Caco-2 (cell line): ENCODE results near the gene PDYN. TPM values are rescaled to one million over a fixed set of nuclear protein-coding genes. Genes with fewer than 3 reads are reported as not detected.

ENCODE experiments used
- BruUV-seq: library from RNA; stranded (reverse); fragments of 400-500 nt; replicated peaks from 2 replicates; lab custom pipeline; 2021; lab: Mats Ljungman, UMichigan
- CTCF ChIA-PET: fragments of 300-600 bp; sonication (Branson Sonifier 250); formaldehyde crosslinking; loops from one replicate; lab custom pipeline; 2022; ENCODE audit warnings: antibody characterized with exemption; lab: Charles Lee
- POLR2A ChIA-PET: fragments of 300-600 bp; sonication (Branson Sonifier 250); formaldehyde crosslinking; loops from one replicate; lab custom pipeline; 2022; ENCODE audit warnings: antibody characterized with exemption; lab: Charles Lee
- DNase-seq, 2 experiments: peaks; one replicate each; pipeline versions ENCODE4 v3.0.0 to v3.0.0-alpha.2; 2020 to 2022
- H3K27me3 ChIP-seq: replicated peaks from 2 replicates; pipeline ENCODE4 v1.6.0; 2011; ENCODE audit warnings: low read length; ENCODE audit not compliant: control insufficient read depth, insufficient read depth
- H3K36me3 ChIP-seq: 2 replicates; pipeline ENCODE4 v1.5.1; 2011; ENCODE audit warnings: low read length; ENCODE audit not compliant: control insufficient read depth, insufficient read depth
- H3K4me1 ChIP-seq: fragments of 250-450 bp; sonication (Bioruptor Pico); 2 replicates; pipeline ENCODE4 v1.5.1; 2020; ENCODE audit warnings: mild to moderate bottlenecking
- H3K4me3 ChIP-seq: 2 replicates; pipeline ENCODE4 v1.5.1; 2011; ENCODE audit warnings: low read depth, mild to moderate bottlenecking, control low read depth, low read length
- H3K9me3 ChIP-seq: fragments of 250-450 bp; sonication (Bioruptor Pico); 2 replicates; pipeline ENCODE4 v1.5.1; 2020; ENCODE audit warnings: mild to moderate bottlenecking, moderate library complexity
- H3K27ac Mint-ChIP-seq: one replicate; pipeline ENCODE4 v1.8.0; 2022; ENCODE audit warnings: mixed read lengths; ENCODE audit not compliant: unreplicated experiment
- H3K27me3 Mint-ChIP-seq: one replicate; pipeline ENCODE4 v1.8.0; 2022; ENCODE audit warnings: mixed read lengths; ENCODE audit not compliant: insufficient read depth, unreplicated experiment
- H3K36me3 Mint-ChIP-seq: one replicate; pipeline ENCODE4 v1.8.0; 2022; ENCODE audit warnings: mild to moderate bottlenecking, mixed read lengths; ENCODE audit not compliant: insufficient read depth, unreplicated experiment
- H3K4me1 Mint-ChIP-seq: one replicate; pipeline ENCODE4 v1.8.0; 2022; ENCODE audit warnings: low read depth, mixed read lengths; ENCODE audit not compliant: unreplicated experiment
- H3K4me3 Mint-ChIP-seq: one replicate; pipeline ENCODE4 v1.8.0; 2022; ENCODE audit warnings: mild to moderate bottlenecking, moderate library complexity, mixed read lengths; ENCODE audit not compliant: unreplicated experiment
- H3K9me3 Mint-ChIP-seq: one replicate; pipeline ENCODE4 v1.8.0; 2022; ENCODE audit warnings: mixed read lengths; ENCODE audit not compliant: unreplicated experiment
- intact Hi-C: fragments of 100-400 bp; cut with micrococcal nuclease; formaldehyde crosslinking; loops from one replicate; pipeline ENCODE4 v1.10.0; 2022; ENCODE audit not compliant: unreplicated experiment
- total RNA-seq: library from RNA; stranded (reverse); gene quantifications from 2 replicates; pipeline ENCODE4 v1.2.3, GENCODE V29; 2022
- TF ChIP-seq, protein P1 (sequence below), 2 experiments: fragments of 200-600 bp in 1 of 2; IDR thresholded peaks; 1 replicate in 1 of 2; 2 replicates in 1 of 2; pipeline versions ENCODE4 v1.5.1 to v1.8.0; 2011 to 2022; ENCODE audit warnings: antibody characterized with exemption in 1 of 2, control low read depth in 1 of 2, inconsistent platforms in 1 of 2, low read depth in 1 of 2, low read length in 1 of 2, mild to moderate bottlenecking in 1 of 2, moderate library complexity in 1 of 2; ENCODE audit not compliant: insufficient read depth in 1 of 2, severe bottlenecking in 1 of 2, unreplicated experiment in 1 of 2

Gene PDYN
- total RNA-seq, 1 experiment from 2014 or later = not detected

DNA sequence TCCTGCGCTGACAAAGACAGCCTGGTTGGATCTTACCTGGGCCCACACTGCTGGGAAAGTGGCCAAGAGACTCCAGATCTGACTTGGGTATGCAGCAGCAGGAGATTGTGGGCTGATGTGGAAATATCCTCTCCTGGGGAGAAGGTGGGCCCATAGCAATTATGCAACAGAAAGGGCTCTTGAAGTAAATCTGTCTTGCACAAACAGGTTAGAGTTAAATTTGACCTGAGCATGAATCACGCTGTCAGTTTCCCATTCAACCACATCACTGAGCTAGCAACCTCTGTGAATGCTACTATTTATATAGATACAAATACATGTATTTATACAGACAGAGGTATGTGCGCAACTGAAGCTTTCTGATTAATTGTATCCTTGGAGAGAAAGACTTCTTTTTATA lies 28.3 kb upstream of the PDYN start:
- no peak for DNase-seq
- no peak overlapping the region for H3K4me3 ChIP-seq
- BruUV-seq = no TSS peak
- no peak overlapping the region for H3K4me3 Mint-ChIP-seq
- TF ChIP-seq, protein P1, sequence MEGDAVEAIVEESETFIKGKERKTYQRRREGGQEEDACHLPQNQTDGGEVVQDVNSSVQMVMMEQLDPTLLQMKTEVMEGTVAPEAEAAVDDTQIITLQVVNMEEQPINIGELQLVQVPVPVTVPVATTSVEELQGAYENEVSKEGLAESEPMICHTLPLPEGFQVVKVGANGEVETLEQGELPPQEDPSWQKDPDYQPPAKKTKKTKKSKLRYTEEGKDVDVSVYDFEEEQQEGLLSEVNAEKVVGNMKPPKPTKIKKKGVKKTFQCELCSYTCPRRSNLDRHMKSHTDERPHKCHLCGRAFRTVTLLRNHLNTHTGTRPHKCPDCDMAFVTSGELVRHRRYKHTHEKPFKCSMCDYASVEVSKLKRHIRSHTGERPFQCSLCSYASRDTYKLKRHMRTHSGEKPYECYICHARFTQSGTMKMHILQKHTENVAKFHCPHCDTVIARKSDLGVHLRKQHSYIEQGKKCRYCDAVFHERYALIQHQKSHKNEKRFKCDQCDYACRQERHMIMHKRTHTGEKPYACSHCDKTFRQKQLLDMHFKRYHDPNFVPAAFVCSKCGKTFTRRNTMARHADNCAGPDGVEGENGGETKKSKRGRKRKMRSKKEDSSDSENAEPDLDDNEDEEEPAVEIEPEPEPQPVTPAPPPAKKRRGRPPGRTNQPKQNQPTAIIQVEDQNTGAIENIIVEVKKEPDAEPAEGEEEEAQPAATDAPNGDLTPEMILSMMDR (IDR thresholded peaks at IDR 0.05; ENCODE audit: insufficient read depth in 1 of 2, low read depth in 1 of 2, low read length in 1 of 2, severe bottlenecking in 1 of 2, unreplicated experiment in 1 of 2) = no peak
- no peaks in the 10 kb centered on the region for H3K4me1 ChIP-seq
- H3K36me3 ChIP-seq = no peaks in the 10 kb centered on the region
- peaks cover 8% of the 10 kb centered on the region; the same call in 1 of the 2 replicates for H3K9me3 ChIP-seq
- CTCF ChIA-PET = no interaction called here
- H3K27ac Mint-ChIP-seq = no peak overlapping the region
- no peaks in the 10 kb centered on the region for H3K27me3 ChIP-seq
- no peaks in the 10 kb centered on the region for H3K36me3 Mint-ChIP-seq
- peaks cover 11% of the 10 kb centered on the region for H3K27me3 Mint-ChIP-seq
- H3K9me3 Mint-ChIP-seq = no peaks in the 10 kb centered on the region
- intact Hi-C loops = no loop called here
- POLR2A ChIA-PET = no interaction called here
- no peaks in the 10 kb centered on the region for H3K4me1 Mint-ChIP-seq

DNA sequence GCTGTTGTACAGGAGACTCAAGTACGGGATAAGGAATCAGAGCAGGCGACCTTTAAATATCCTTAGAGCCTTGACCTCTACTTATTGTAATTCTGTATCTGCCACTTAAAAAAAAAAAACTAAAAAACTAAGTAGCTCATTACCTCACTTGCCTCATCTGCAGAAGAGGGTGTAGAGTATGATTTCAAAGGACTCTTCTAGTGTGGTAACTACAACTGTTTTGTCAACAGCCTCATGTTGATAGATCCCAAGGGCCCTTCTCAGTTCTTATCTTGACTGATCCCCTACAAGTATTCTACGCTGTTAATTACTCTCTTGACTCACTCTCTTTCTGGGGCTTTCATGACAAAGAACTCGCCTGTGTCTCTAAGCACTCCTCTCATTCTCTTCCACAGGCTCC lies 16.7 kb upstream of the PDYN start:
- Histone ChIP-seq H3K36me3 (no peaks in the 10 kb centered on the region), H3K9me3 (no peaks in the 10 kb centered on the region; the same call in 1 of the 2 replicates), H3K27me3 (no peaks in the 10 kb centered on the region), H3K4me3 (no peak overlapping the region), H3K4me1 (no peaks in the 10 kb centered on the region)
- no peaks in the 10 kb centered on the region for H3K4me1 Mint-ChIP-seq
- no TSS peak for BruUV-seq
- no peak overlapping the region for H3K27ac Mint-ChIP-seq
- H3K9me3 Mint-ChIP-seq = no peaks in the 10 kb centered on the region
- TF ChIP-seq, protein P1 (IDR thresholded peaks at IDR 0.05; ENCODE audit: insufficient read depth in 1 of 2, low read depth in 1 of 2, low read length in 1 of 2, severe bottlenecking in 1 of 2, unreplicated experiment in 1 of 2) = no peak
- POLR2A ChIA-PET = no interaction called here
- peaks cover 21% of the 10 kb centered on the region for H3K27me3 Mint-ChIP-seq
- intact Hi-C loops = no loop called here
- H3K4me3 Mint-ChIP-seq = no peak overlapping the region
- no peaks in the 10 kb centered on the region for H3K36me3 Mint-ChIP-seq
- CTCF ChIA-PET = no interaction called here
- DNase-seq = no peak

DNA sequence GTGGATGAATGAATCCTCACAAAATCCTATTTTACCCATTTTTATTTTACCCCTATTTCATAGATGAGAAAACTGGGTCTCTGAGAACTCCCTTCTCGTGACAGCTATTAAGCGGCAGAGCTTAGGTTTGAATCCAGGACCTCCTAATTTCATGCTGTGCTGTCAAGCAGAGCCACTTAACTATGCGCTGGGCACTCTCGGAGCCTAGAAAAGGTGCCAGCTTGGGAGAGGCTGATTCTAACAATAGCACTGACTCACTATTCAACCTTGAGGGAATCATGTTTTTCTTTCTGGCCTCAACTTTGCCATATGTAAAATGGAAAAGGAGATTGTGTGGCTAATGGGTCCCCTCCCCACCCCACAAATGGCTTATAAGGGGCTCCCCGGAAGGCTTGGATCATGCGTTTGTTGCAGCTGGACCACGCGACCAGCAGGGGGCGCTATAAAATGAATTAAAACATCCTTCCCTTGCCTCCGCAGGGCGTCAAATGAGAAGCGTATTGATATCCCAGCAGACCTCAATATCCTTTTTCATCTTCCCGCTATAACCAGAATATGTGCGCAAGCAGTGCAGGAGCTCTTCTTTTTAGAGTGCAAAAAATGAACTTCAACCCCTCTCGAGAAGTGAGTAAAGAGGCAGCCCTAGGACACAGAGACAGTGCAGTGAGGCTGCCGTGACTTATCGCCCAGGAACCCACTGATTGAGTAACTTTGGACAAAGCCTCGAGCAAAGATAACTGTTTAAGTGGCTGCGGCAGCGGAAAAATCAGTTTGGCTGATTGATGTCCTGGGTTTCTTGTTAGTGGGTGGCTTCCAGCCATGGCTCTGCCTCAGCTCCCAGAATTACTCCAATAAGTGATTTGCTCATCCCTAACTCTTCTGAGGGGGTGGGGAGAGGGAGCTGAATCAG lies 12.8 kb upstream of the PDYN start:
- POLR2A ChIA-PET = no interaction called here
- CTCF ChIA-PET = interaction anchor here (0.7 to 1.3 kb wide), 2 partner anchors 18 to 166 kb away, joined by 3 read pairs; no protein-coding TSS in a partner anchor

More for the DNA sequence above, 12.8 kb upstream of the PDYN start:
- H3K27ac Mint-ChIP-seq = no peak overlapping the region
- H3K27me3 Mint-ChIP-seq = peaks cover 11% of the 10 kb centered on the region
- Histone ChIP-seq H3K36me3 (no peaks in the 10 kb centered on the region), H3K9me3 (no peaks in the 10 kb centered on the region; the same call in 1 of the 2 replicates), H3K27me3 (no peaks in the 10 kb centered on the region), H3K4me3 (no peak overlapping the region), H3K4me1 (no peaks in the 10 kb centered on the region)
- no peaks in the 10 kb centered on the region for H3K4me1 Mint-ChIP-seq
- no peaks in the 10 kb centered on the region for H3K36me3 Mint-ChIP-seq
- TF ChIP-seq, protein P1 (IDR thresholded peaks at IDR 0.05; ENCODE audit: insufficient read depth in 1 of 2, low read depth in 1 of 2, low read length in 1 of 2, severe bottlenecking in 1 of 2, unreplicated experiment in 1 of 2) = peak; percentile 67 to 73
- H3K9me3 Mint-ChIP-seq = no peaks in the 10 kb centered on the region
- BruUV-seq = no TSS peak
- no peak overlapping the region for H3K4me3 Mint-ChIP-seq
- DNase-seq = peak in 1 of 2 experiments; percentile 28
- intact Hi-C loops = loop anchor here (1.0 to 2.0 kb wide), 2 partner anchors 86 to 166 kb away; no protein-coding TSS in a partner anchor
